KMS-11 (cell line): ENCODE measurements around the gene SCLY.

ENCODE experiments used
- H2AFZ ChIP-seq: fragments of 200-600 bp; sonication (generic); 2 replicates; pipeline ENCODE4 v1.6.1; 2016; ENCODE audit warnings: antibody characterized with exemption, mixed run types, low read depth
- H3K27ac ChIP-seq: fragments of 200-600 bp; sonication (generic); 2 replicates; pipeline ENCODE4 v1.6.1; 2016; ENCODE audit warnings: mild to moderate bottlenecking, mixed run types
- H3K27me3 ChIP-seq: fragments of 200-600 bp; sonication (generic); 2 replicates; pipeline ENCODE4 v1.6.1; 2017; ENCODE audit warnings: mild to moderate bottlenecking, low read depth, mixed run types, moderate library complexity; ENCODE audit not compliant: insufficient read depth
- H3K36me3 ChIP-seq: fragments of 200-600 bp; sonication (generic); 2 replicates; pipeline ENCODE4 v1.6.1; 2017; ENCODE audit warnings: mild to moderate bottlenecking, mixed run types; ENCODE audit not compliant: insufficient read depth
- H3K4me1 ChIP-seq: fragments of 200-600 bp; sonication (generic); 2 replicates; pipeline ENCODE4 v1.6.1; 2016; ENCODE audit warnings: mild to moderate bottlenecking, low read depth, mixed run types; ENCODE audit not compliant: poor library complexity, severe bottlenecking
- H3K4me2 ChIP-seq: fragments of 200-600 bp; sonication (generic); 2 replicates; pipeline ENCODE4 v1.7.0; 2016; ENCODE audit warnings: mild to moderate bottlenecking, mixed run types
- H3K4me3 ChIP-seq: fragments of 200-600 bp; sonication (generic); IDR thresholded peaks from 2 replicates; pipeline ENCODE4 v1.6.1; 2017; ENCODE audit warnings: low read depth, low read length, mixed read lengths; ENCODE audit not compliant: insufficient read depth
- H3K79me2 ChIP-seq: fragments of 200-600 bp; sonication (generic); 2 replicates; pipeline ENCODE4 v1.6.1; 2016; ENCODE audit warnings: low read depth, mixed run types; ENCODE audit not compliant: insufficient read depth
- H3K9ac ChIP-seq: fragments of 200-600 bp; sonication (generic); 2 replicates; pipeline ENCODE4 v1.6.1; 2016; ENCODE audit warnings: mild to moderate bottlenecking, mixed run types
- H4K20me1 ChIP-seq: fragments of 200-600 bp; sonication (generic); 2 replicates; pipeline ENCODE4 v1.6.1; 2016; ENCODE audit warnings: mild to moderate bottlenecking, mixed run types; ENCODE audit not compliant: insufficient read depth
- TF ChIP-seq, protein P1 (sequence below): fragments of 200-600 bp; sonication (generic); conservative IDR thresholded peaks from 2 replicates; pipeline ENCODE4 v1.6.1; 2017; ENCODE audit warnings: low read depth, mild to moderate bottlenecking, antibody characterized with exemption, low read length, moderate library complexity, mixed read lengths

SCLY gene

DNA sequence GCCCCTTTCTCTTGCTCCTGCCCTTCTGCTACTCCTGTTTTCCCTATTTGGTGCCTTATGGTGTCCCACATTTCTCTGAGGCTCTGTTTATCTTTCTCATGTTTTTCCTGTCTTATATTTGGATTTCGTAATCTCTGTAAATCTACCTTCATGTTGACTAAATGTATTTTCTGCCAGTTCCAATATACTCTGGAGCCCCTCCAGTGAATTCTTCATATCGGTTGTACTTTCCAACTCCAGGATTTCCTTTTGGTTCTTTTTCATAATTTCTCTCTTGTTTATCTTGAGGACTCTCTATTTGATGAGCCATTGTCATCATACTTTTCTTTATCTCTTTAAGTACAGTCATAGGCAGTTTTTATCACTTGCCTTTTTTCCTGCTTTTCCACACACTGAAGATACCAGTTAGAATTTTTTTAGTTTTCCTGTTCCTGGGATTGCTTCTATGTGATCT lies 19.1 kb downstream of the SCLY start:
- Histone ChIP-seq H3K4me3 (no peak overlapping the region), H2AFZ (no peak overlapping the region), H3K9ac (no peak overlapping the region), H3K4me2 (no peak overlapping the region), H3K36me3 (no peaks in the 10 kb centered on the region), H3K27me3 (no peaks in the 10 kb centered on the region), H4K20me1 (no peaks in the 10 kb centered on the region), H3K27ac (no peak overlapping the region), H3K79me2 (no peaks in the 10 kb centered on the region), H3K4me1 (no peaks in the 10 kb centered on the region)
- TF ChIP-seq, protein P1, sequence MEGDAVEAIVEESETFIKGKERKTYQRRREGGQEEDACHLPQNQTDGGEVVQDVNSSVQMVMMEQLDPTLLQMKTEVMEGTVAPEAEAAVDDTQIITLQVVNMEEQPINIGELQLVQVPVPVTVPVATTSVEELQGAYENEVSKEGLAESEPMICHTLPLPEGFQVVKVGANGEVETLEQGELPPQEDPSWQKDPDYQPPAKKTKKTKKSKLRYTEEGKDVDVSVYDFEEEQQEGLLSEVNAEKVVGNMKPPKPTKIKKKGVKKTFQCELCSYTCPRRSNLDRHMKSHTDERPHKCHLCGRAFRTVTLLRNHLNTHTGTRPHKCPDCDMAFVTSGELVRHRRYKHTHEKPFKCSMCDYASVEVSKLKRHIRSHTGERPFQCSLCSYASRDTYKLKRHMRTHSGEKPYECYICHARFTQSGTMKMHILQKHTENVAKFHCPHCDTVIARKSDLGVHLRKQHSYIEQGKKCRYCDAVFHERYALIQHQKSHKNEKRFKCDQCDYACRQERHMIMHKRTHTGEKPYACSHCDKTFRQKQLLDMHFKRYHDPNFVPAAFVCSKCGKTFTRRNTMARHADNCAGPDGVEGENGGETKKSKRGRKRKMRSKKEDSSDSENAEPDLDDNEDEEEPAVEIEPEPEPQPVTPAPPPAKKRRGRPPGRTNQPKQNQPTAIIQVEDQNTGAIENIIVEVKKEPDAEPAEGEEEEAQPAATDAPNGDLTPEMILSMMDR = no peak

- H3K27ac ChIP-seq = no peak overlapping the region
- TF ChIP-seq, protein P1 = no peak
These were observed 19.7 kb downstream of the SCLY start for GRCh38 chr2:238080518-238080917.

DNA sequence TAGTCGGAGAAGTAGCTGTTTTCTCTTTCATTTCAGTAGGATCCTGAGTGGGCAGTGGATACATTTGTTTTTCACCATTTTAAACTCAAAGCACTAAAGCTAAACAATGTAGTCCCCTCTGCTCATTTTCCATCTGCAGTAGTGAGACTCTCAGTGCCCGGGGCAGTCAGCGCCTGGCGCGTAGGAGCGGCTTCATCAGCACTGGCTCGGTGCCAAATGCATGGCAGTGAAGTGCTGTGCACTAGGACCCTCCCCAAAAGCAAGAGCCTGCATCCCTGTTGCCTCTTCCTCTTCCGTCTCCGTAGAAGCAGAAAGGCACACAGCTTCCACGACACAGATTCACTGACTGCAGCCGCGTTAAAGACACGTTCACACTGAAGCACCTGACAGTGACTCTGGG lies 20.3 kb downstream of the SCLY start:
- no peak overlapping the region for H3K4me3 ChIP-seq
- no peaks in the 10 kb centered on the region for H3K79me2 ChIP-seq
- H4K20me1 ChIP-seq = no peaks in the 10 kb centered on the region
- H3K4me2 ChIP-seq = no peak overlapping the region
- no peak overlapping the region for H3K9ac ChIP-seq
- TF ChIP-seq, protein P1 = no peak
- H3K27me3 ChIP-seq = no peaks in the 10 kb centered on the region
- H3K4me1 ChIP-seq = no peaks in the 10 kb centered on the region
- H2AFZ ChIP-seq = no peak overlapping the region
- H3K27ac ChIP-seq = no peak overlapping the region
- no peaks in the 10 kb centered on the region for H3K36me3 ChIP-seq

More at GRCh38 chr2:238080518-238080917, 19.7 kb downstream of the SCLY start:
- no peak overlapping the region for H3K4me2 ChIP-seq
- no peaks in the 10 kb centered on the region for H3K4me1 ChIP-seq
- no peaks in the 10 kb centered on the region for H4K20me1 ChIP-seq
- no peaks in the 10 kb centered on the region for H3K79me2 ChIP-seq
- no peaks in the 10 kb centered on the region for H3K27me3 ChIP-seq
- H3K9ac ChIP-seq = no peak overlapping the region
- no peak overlapping the region for H3K4me3 ChIP-seq
- H3K36me3 ChIP-seq = no peaks in the 10 kb centered on the region
- H2AFZ ChIP-seq = no peak overlapping the region

DNA sequence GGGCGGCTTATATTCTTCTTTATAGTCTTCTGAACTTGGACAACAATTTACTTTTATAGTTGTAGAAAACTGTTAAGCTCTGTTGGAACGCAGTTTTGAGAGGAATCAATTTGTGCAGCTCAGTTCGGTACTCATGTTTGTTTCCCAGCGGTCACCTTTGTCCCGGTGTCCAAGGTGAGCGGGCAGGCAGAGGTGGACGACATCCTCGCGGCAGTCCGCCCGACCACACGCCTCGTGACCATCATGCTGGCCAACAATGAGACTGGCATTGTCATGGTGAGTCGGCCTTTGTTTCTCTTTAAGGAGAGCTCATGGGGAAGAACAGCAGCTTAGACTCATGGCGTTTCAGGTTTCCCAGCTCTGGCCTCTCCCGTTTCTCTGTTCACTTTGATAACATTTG lies 20.8 kb downstream of the SCLY start:
- H3K4me3 ChIP-seq = no peak overlapping the region
- H3K4me2 ChIP-seq = no peak overlapping the region
- TF ChIP-seq, protein P1 = no peak
- no peak overlapping the region for H3K9ac ChIP-seq
- no peak overlapping the region for H2AFZ ChIP-seq
- H3K4me1 ChIP-seq = no peaks in the 10 kb centered on the region
- H3K36me3 ChIP-seq = no peaks in the 10 kb centered on the region
- H3K79me2 ChIP-seq = no peaks in the 10 kb centered on the region
- no peaks in the 10 kb centered on the region for H4K20me1 ChIP-seq
- H3K27ac ChIP-seq = no peak overlapping the region
- H3K27me3 ChIP-seq = no peaks in the 10 kb centered on the region

DNA sequence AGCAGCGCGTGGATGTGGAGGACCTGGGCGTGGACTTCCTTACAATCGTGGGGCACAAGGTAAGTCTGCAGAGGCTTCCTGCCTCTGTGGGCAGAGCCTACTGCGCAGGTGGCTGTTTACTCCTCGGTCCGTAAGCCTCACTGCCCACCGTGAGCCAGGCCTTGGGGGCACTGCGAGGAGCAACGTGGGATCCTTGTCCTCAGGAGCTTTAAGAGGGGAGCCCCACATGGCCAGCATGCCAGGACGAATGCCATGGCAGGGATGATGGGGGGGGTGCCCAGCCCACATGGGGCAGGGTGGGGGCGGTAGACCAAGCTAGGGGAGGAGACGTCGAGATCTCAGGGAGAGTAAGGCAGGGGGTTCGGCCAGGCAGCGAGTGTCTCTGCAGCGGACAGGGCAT lies 21.4 kb downstream of the SCLY start:
- H4K20me1 ChIP-seq = no peaks in the 10 kb centered on the region
- no peaks in the 10 kb centered on the region for H3K4me1 ChIP-seq
- H3K27ac ChIP-seq = no peak overlapping the region
- H3K79me2 ChIP-seq = no peaks in the 10 kb centered on the region
- TF ChIP-seq, protein P1 = no peak
- H3K27me3 ChIP-seq = no peaks in the 10 kb centered on the region
- no peak overlapping the region for H3K9ac ChIP-seq
- no peak overlapping the region for H3K4me3 ChIP-seq
- no peak overlapping the region for H3K4me2 ChIP-seq
- no peaks in the 10 kb centered on the region for H3K36me3 ChIP-seq
- no peak overlapping the region for H2AFZ ChIP-seq
